Stimulated activated CD4-positive, alpha-beta T cell treated with anti-CD3 and anti-CD28 coated beads, TNF-alpha, amount 100 ng/mL, for 24 hours (primary cell): ENCODE data around the gene HSPBP1.

Experiments
- DNase-seq, 3 experiments: peaks; one replicate each; pipeline ENCODE4 v3.0.0-alpha.2; 2020; ENCODE audit warnings: low read depth in 3 of 3

The HSPBP1 gene

GRCh38 chr19:55216461-55217198, 63.3 kb downstream of the HSPBP1 start:
- DNase-seq = peak; percentile 17 to 61 (median 21)

DNA sequence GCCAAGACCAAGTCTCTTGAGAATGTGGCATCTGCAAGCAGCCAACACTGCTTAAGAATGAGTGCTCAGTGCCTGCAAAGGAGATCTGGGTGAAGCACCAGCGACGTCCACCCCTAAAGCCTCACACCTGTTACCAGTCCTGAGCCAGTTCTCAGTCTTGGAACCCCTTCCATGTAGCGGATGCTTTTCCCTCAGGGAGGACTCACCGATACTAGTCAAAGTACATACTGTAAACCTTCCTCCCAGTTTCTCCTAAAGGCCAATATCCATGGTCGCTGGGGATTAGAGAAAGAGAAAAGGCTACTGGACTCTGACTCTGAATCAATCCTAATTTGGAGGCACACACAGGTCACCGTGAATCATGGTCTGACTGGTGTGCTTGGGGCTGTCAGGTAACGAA, 66.4 kb downstream of the HSPBP1 start:
- DNase-seq = no peak

GRCh38 chr19:55212447-55212846, 67.5 kb downstream of the HSPBP1 start:
- DNase-seq = peak in 1 of 3 experiments; percentile 58
